Measurements from ENCODE around the gene PCDHB8.

DNA sequence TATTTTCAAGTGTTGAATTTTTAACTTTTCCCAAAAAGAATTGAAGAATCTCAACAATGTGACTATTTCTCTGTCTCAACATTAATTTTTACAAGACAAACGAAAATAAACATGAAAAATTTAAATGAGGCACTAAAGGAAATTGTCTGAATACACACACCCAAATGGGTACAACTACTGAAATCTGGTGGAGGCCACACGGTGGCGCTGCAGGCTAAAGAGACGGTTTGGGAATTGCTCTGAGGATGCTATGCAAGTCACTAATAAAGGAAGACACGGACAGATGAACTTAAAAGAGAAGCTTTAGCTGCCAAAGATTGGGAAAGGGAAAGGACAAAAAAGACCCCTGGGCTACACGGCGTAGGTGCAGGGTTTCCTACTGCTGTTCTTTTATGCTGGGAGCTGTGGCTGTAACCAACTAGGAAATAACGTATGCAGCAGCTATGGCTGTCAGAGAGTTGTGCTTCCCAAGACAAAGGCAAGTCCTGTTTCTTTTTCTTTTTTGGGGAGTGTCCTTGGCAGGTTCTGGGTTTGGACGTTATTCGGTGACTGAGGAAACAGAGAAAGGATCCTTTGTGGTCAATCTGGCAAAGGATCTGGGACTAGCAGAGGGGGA lies 14.6 kb downstream of the PCDHB8 start, which contains the start of gene PCDHB10:
- TF ChIP-seq, protein P1, sequence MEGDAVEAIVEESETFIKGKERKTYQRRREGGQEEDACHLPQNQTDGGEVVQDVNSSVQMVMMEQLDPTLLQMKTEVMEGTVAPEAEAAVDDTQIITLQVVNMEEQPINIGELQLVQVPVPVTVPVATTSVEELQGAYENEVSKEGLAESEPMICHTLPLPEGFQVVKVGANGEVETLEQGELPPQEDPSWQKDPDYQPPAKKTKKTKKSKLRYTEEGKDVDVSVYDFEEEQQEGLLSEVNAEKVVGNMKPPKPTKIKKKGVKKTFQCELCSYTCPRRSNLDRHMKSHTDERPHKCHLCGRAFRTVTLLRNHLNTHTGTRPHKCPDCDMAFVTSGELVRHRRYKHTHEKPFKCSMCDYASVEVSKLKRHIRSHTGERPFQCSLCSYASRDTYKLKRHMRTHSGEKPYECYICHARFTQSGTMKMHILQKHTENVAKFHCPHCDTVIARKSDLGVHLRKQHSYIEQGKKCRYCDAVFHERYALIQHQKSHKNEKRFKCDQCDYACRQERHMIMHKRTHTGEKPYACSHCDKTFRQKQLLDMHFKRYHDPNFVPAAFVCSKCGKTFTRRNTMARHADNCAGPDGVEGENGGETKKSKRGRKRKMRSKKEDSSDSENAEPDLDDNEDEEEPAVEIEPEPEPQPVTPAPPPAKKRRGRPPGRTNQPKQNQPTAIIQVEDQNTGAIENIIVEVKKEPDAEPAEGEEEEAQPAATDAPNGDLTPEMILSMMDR (IDR thresholded peaks at IDR 0.05 in 4 of 5, conservative IDR thresholded peaks at IDR 0.05 in 1 of 5), result peak in 1 of 5 experiments; percentile 32
- no peak for TF ChIP-seq POLR2A (IDR thresholded peaks at IDR 0.05)

All from gastrocnemius medialis (tissue), 4 donors.